HepG2 (cell line): ENCODE results near the gene MAEA. TPM values are rescaled to one million over a fixed set of nuclear protein-coding genes. Genes with fewer than 3 reads are reported as not detected.

Source experiments
- CC2D1A ChIP-seq: sonication (generic); formaldehyde crosslinking; IDR thresholded peaks from 2 replicates; pipeline ENCODE4 v1.8.1; 2023; ENCODE audit warnings: mild to moderate bottlenecking, missing genetic modification reagents
- ELF3 ChIP-seq: IDR thresholded peaks from 2 replicates; pipeline ENCODE4 v1.6.1; 2016; ENCODE audit warnings: missing genetic modification reagents, missing compliant biosample characterization
- FOSL2 ChIP-seq: sonication (generic); formaldehyde crosslinking; IDR thresholded peaks from 2 replicates; pipeline ENCODE4 v1.4.0; 2020; ENCODE audit warnings: missing genetic modification reagents
- MBD4 ChIP-seq: IDR thresholded peaks from 2 replicates; pipeline ENCODE4 v1.6.1; 2012; ENCODE audit warnings: low read length, inconsistent platforms, borderline replicate concordance
- MTF1 ChIP-seq: sonication (generic); formaldehyde crosslinking; IDR thresholded peaks from 2 replicates; pipeline ENCODE4 v1.5.0; 2020; ENCODE audit warnings: missing genetic modification reagents
- POLR2AphosphoS5 ChIP-seq: IDR thresholded peaks from 2 replicates; pipeline ENCODE4 v1.6.1; 2012; ENCODE audit warnings: low read depth, low read length
- RAD21 ChIP-seq: fragments of 450-650 bp; formaldehyde crosslinking; IDR thresholded peaks from 2 replicates; pipeline ENCODE4 v1.5.0; 2020; ENCODE audit warnings: mild to moderate bottlenecking
- REPIN1 ChIP-seq: sonication (generic); formaldehyde crosslinking; IDR thresholded peaks from 2 replicates; pipeline ENCODE4 v1.8.0; 2022; ENCODE audit warnings: missing genetic modification reagents, low read depth, mild to moderate bottlenecking, borderline replicate concordance
- RXRA ChIP-seq: sonication (generic); formaldehyde crosslinking; IDR thresholded peaks from 2 replicates; pipeline ENCODE4 v1.5.1; 2020; ENCODE audit warnings: missing genetic modification reagents
- XRCC5 ChIP-seq: fragments of 200-400 bp; formaldehyde crosslinking; optimal IDR thresholded peaks from 2 replicates; pipeline ENCODE3; 2017; ENCODE audit warnings: mild to moderate bottlenecking, low read length
- YEATS4 ChIP-seq: sonication (generic); formaldehyde crosslinking; IDR thresholded peaks from 2 replicates; pipeline ENCODE4 v1.4.0; 2020; ENCODE audit warnings: missing genetic modification reagents, borderline replicate concordance
- ZBTB38 ChIP-seq: sonication (generic); formaldehyde crosslinking; IDR thresholded peaks from 2 replicates; pipeline ENCODE4 v1.5.1; 2020; ENCODE audit warnings: mild to moderate bottlenecking, missing genetic modification reagents
- ZBTB8A ChIP-seq: sonication (generic); formaldehyde crosslinking; IDR thresholded peaks from 2 replicates; pipeline ENCODE4 v1.4.0; 2020; ENCODE audit warnings: mild to moderate bottlenecking, low read depth, missing genetic modification reagents, borderline replicate concordance
- ZFP90 ChIP-seq: sonication (generic); formaldehyde crosslinking; IDR thresholded peaks from 2 replicates; pipeline ENCODE4 v1.8.0; 2022; ENCODE audit warnings: missing genetic modification reagents, mild to moderate bottlenecking, inconsistent platforms, borderline replicate concordance
- ZNF101 ChIP-seq: sonication (generic); formaldehyde crosslinking; IDR thresholded peaks from 2 replicates; pipeline ENCODE4 v1.4.0; 2020; ENCODE audit warnings: mild to moderate bottlenecking, low read depth, missing genetic modification reagents, borderline replicate concordance
- ZNF274 ChIP-seq: sonication (generic); formaldehyde crosslinking; IDR thresholded peaks from 2 replicates; pipeline ENCODE4 v1.5.1; 2020; ENCODE audit warnings: mild to moderate bottlenecking, missing genetic modification reagents
- ZNF557 ChIP-seq: sonication (generic); formaldehyde crosslinking; IDR thresholded peaks from 2 replicates; pipeline ENCODE4 v1.4.0; 2020; ENCODE audit warnings: missing genetic modification reagents
- ZNF563 ChIP-seq: sonication (generic); formaldehyde crosslinking; IDR thresholded peaks from 2 replicates; pipeline ENCODE4 v1.8.0; 2022; ENCODE audit warnings: mild to moderate bottlenecking, moderate library complexity, missing genetic modification reagents
- ZNF772 ChIP-seq: sonication (generic); formaldehyde crosslinking; IDR thresholded peaks from 2 replicates; pipeline ENCODE4 v1.5.0; 2020; ENCODE audit warnings: mild to moderate bottlenecking, missing genetic modification reagents
- polyA plus RNA-seq, 8 experiments: library from polyadenylated mRNA; depleted of rRNA in 3 of 8; stranded (reverse) in 7 of 8; unstranded in 1 of 8; fragments of >200 nt; fragmentation: Illumina TruSeq in 4 of 8; extraction: Trizol in 4 of 8; gene quantifications; 2 replicates each; pipeline versions ENCODE4 v1.2.1 to v1.2.3, GENCODE V29; 2011 to 2016; ENCODE audit warnings: low read depth in 4 of 8, missing spikeins in 1 of 8, mixed read lengths in 1 of 8; ENCODE audit not compliant: insufficient read depth in 1 of 8
- total RNA-seq, 5 experiments: library from RNA; depleted of rRNA; stranded (reverse); fragments of >200 nt; fragmentation: Illumina TruSeq; extraction: Trizol; gene quantifications; 2 replicates each; pipeline ENCODE4 v1.2.3, GENCODE V29; 2016; ENCODE audit warnings: low read depth in 1 of 5
- TF ChIP-seq, protein P1 (sequence below), 2 experiments: sonication (generic) in 1 of 2; formaldehyde crosslinking in 1 of 2; IDR thresholded peaks; 2 replicates each; pipeline versions ENCODE4 v1.4.0 to v1.6.1; 2018 to 2020; ENCODE audit warnings: missing genetic modification reagents in 2 of 2, borderline replicate concordance in 1 of 2, low read depth in 1 of 2, mild to moderate bottlenecking in 1 of 2, missing biosample characterization in 1 of 2
- TF ChIP-seq, protein P2 (sequence below): sonication (generic); formaldehyde crosslinking; IDR thresholded peaks from 2 replicates; pipeline ENCODE4 v1.4.0; 2020; ENCODE audit warnings: low read depth, missing genetic modification reagents
- TF ChIP-seq, protein P3 (sequence below): sonication (generic); formaldehyde crosslinking; IDR thresholded peaks from 2 replicates; pipeline ENCODE4 v1.8.0; 2022; ENCODE audit warnings: missing genetic modification reagents, mild to moderate bottlenecking, inconsistent platforms, borderline replicate concordance
- TF ChIP-seq, protein P4 (sequence below): fragments of 450-650 bp; IDR thresholded peaks from 2 replicates; pipeline ENCODE4 v1.6.1; 2017

MAEA gene
- total and polyA plus RNA-seq, 2 of the 13 experiments (the other 11 are each of a cell fraction or from before 2014, with no cell fraction given), result 52.0 to 57.1 TPM

DNA sequence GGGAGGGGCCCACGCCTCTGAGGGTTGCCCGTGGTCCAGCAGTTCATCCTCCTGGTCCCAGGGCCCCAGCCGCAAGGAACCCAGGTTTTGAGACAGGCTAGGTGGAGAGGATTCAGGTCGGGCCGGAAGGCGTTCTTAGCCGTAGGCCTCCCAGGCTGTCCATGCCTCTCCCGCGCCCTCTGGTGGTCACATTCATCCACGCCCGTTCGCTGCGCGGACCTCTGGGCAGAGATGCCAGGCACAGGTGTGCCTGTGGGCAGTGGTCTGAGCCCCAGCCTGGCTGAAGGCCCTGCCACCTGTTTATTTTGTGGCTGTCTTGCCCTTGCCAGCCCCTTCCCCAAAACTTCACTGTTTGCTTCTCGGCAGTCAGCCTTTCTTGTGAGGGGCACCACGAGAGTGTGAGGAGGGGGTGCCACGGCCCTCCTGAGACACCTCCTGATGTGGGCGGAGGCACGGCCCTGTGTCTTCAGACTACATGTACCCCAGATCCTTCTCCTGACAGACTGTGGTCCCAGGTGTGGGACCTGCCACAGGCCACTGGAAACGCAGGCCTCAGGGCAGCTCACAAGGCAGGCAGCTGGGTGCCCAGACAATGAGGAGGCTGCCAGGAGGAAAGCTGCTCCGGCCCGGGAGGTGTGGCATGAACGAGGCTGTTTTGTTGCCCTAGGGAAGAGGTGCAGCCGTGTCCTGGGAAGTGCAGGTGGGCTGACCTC is 62.3 kb downstream of the MAEA start (continued):
- no peak for TF ChIP-seq ZNF772 (CRISPR knock-in tag)
- no peak for TF ChIP-seq CC2D1A (CRISPR knock-in tag)
- TF ChIP-seq ZFP90, result no peak
- peak; percentile 26; the same call in 1 of the 2 replicates for TF ChIP-seq RXRA (CRISPR knock-in tag)
- no peak for TF ChIP-seq FOSL2
- TF ChIP-seq RAD21 (CRISPR knock-in tag), result peak; percentile 73
- no peak for TF ChIP-seq YEATS4
- no peak for TF ChIP-seq ZNF101
- TF ChIP-seq MTF1 (CRISPR knock-in tag), result no peak
- TF ChIP-seq MBD4, result no peak
- TF ChIP-seq ZBTB8A (CRISPR knock-in tag), result no peak
- TF ChIP-seq, protein P1, sequence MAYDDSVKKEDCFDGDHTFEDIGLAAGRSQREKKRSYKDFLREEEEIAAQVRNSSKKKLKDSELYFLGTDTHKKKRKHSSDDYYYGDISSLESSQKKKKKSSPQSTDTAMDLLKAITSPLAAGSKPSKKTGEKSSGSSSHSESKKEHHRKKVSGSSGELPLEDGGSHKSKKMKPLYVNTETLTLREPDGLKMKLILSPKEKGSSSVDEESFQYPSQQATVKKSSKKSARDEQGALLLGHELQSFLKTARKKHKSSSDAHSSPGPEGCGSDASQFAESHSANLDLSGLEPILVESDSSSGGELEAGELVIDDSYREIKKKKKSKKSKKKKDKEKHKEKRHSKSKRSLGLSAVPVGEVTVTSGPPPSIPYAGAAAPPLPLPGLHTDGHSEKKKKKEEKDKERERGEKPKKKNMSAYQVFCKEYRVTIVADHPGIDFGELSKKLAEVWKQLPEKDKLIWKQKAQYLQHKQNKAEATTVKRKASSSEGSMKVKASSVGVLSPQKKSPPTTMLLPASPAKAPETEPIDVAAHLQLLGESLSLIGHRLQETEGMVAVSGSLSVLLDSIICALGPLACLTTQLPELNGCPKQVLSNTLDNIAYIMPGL (CRISPR knock-in tag; IDR thresholded peaks at IDR 0.05; ENCODE audit: borderline replicate concordance in 1 of 2, low read depth in 1 of 2), result peak; percentile 67 to 75
- TF ChIP-seq, protein P2, sequence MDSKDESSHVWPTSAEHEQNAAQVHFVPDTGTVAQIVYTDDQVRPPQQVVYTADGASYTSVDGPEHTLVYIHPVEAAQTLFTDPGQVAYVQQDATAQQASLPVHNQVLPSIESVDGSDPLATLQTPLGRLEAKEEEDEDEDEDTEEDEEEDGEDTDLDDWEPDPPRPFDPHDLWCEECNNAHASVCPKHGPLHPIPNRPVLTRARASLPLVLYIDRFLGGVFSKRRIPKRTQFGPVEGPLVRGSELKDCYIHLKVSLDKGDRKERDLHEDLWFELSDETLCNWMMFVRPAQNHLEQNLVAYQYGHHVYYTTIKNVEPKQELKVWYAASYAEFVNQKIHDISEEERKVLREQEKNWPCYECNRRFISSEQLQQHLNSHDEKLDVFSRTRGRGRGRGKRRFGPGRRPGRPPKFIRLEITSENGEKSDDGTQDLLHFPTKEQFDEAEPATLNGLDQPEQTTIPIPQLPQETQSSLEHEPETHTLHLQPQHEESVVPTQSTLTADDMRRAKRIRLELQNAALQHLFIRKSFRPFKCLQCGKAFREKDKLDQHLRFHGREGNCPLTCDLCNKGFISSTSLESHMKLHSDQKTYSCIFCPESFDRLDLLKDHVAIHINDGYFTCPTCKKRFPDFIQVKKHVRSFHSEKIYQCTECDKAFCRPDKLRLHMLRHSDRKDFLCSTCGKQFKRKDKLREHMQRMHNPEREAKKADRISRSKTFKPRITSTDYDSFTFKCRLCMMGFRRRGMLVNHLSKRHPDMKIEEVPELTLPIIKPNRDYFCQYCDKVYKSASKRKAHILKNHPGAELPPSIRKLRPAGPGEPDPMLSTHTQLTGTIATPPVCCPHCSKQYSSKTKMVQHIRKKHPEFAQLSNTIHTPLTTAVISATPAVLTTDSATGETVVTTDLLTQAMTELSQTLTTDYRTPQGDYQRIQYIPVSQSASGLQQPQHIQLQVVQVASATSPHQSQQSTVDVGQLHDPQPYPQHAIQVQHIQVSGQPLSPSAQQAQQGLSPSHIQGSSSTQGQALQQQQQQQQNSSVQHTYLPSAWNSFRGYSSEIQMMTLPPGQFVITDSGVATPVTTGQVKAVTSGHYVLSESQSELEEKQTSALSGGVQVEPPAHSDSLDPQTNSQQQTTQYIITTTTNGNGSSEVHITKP, result no peak
- TF ChIP-seq, protein P3, sequence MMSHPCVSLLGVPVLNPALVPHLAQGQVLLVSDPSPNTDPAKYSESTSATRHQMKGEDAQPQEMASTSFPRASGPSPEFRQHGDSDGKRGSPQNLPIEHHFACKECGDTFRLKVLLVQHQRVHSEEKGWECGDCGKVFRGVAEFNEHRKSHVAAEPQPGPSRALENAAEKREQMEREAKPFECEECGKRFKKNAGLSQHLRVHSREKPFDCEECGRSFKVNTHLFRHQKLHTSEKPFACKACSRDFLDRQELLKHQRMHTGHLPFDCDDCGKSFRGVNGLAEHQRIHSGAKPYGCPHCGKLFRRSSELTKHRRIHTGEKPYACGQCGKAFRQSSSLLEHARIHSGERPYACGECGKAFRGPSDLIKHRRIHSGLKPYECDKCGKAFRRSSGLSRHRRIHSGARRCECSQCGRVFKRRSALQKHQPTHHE (CRISPR knock-in tag), result no peak
- peak; percentile 94 for TF ChIP-seq XRCC5
- TF ChIP-seq ZBTB38 (CRISPR knock-in tag), result peak; percentile 68
- no peak for TF ChIP-seq ZNF557 (CRISPR knock-in tag)
- peak; percentile 38; the same call in 1 of the 2 replicates for TF ChIP-seq ZNF563
- TF ChIP-seq, protein P4, sequence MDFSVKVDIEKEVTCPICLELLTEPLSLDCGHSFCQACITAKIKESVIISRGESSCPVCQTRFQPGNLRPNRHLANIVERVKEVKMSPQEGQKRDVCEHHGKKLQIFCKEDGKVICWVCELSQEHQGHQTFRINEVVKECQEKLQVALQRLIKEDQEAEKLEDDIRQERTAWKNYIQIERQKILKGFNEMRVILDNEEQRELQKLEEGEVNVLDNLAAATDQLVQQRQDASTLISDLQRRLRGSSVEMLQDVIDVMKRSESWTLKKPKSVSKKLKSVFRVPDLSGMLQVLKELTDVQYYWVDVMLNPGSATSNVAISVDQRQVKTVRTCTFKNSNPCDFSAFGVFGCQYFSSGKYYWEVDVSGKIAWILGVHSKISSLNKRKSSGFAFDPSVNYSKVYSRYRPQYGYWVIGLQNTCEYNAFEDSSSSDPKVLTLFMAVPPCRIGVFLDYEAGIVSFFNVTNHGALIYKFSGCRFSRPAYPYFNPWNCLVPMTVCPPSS, result no peak
- TF ChIP-seq ELF3, result 0 out of 2 replicates have a peak, but pooled peaks have one; percentile 13
- TF ChIP-seq POLR2AphosphoS5, result no peak
- no peak; the same call in 1 of the 2 replicates for TF ChIP-seq REPIN1 (CRISPR knock-in tag)
- TF ChIP-seq ZNF274, result 0 out of 2 replicates have a peak, but pooled peaks have one; percentile 27
